Cardiac muscle cell (in vitro differentiated cells and primary cell): ENCODE data around the gene VOPP1. TPM values are rescaled to one million over a fixed set of nuclear protein-coding genes. Genes with fewer than 3 reads are reported as not detected.

Source experiments
- DNase-seq, 2 donors: peaks; one replicate each; pipeline versions ENCODE4 v3.0.0 to v3.0.0-alpha.2; 2010 to 2017; ENCODE audit warnings: low read depth in 1 of 2, low spot score in 1 of 2
- H3K27ac ChIP-seq: fragments of 200-600 bp; sonication (generic); 2 replicates; pipeline ENCODE4 v1.5.1; 2016
- H3K27me3 ChIP-seq: fragments of 200-600 bp; sonication (generic); 2 replicates; pipeline ENCODE4 v1.6.0; 2016; ENCODE audit warnings: control low read depth
- H3K36me3 ChIP-seq: fragments of 200-600 bp; sonication (generic); 2 replicates; pipeline ENCODE4 v1.5.1; 2016; ENCODE audit warnings: control low read depth
- H3K4me1 ChIP-seq: fragments of 200-600 bp; sonication (generic); 2 replicates; pipeline ENCODE4 v1.8.1; 2017; ENCODE audit warnings: low read depth, mild to moderate bottlenecking, mixed run types
- H3K4me3 ChIP-seq: fragments of 200-600 bp; sonication (generic); 2 replicates; pipeline ENCODE4 v1.5.1; 2016; ENCODE audit warnings: mild to moderate bottlenecking
- H3K9me3 ChIP-seq: fragments of 200-600 bp; sonication (generic); 2 replicates; pipeline ENCODE4 v1.5.1; 2017; ENCODE audit warnings: low read depth, mild to moderate bottlenecking, control low read depth
- CTCF ChIP-seq: IDR thresholded peaks from 2 replicates; pipeline ENCODE4 v1.5.1; 2012; ENCODE audit warnings: low read depth, mild to moderate bottlenecking, low read length
- polyA plus RNA-seq: library from polyadenylated mRNA; unstranded; fragments of >200 nt; fragmentation: Nextera tagmentation; extraction: Ambion mirVana; gene quantifications from 2 replicates; pipeline ENCODE4 v1.2.1, GENCODE V29; 2016
- total RNA-seq: library from RNA; depleted of rRNA; stranded (reverse); fragments of >200 nt; gene quantifications from 2 replicates; pipeline ENCODE4 v1.2.3, GENCODE V29; 2016

VOPP1 gene
- total and polyA plus RNA-seq, 2 experiments from 2014 or later: 9.6 to 19.3 TPM

DNA sequence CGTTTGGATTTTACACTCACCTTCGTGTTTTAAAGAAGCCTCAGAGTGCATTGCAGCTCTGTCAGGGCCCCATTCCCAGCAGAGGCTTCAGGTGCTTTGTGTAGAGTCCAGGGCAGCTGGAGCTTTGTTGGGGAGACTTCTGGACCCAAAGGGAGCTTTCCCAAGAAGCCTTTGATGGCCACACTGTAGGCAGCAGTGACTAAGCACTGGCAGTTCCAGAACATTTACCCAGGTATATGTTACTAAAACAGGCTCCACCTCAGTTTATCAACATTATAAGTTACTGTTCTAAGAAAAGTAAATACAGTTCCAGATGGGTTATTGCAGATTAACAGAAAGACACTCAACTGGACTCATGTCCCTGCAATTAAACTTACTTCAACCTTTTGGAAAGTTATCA is 140.4 kb downstream of the VOPP1 start:
- no peak overlapping the region for H3K27ac ChIP-seq
- no peak overlapping the region for H3K4me3 ChIP-seq
- H3K36me3 ChIP-seq: no peaks in the 10 kb centered on the region
- no peak for TF ChIP-seq CTCF
- no peaks in the 10 kb centered on the region for H3K27me3 ChIP-seq
- no peak for DNase-seq
- no peaks in the 10 kb centered on the region for H3K4me1 ChIP-seq
- no peaks in the 10 kb centered on the region for H3K9me3 ChIP-seq

- H3K27ac ChIP-seq: no peak overlapping the region
- DNase-seq: no peak
- no peaks in the 10 kb centered on the region for H3K9me3 ChIP-seq
- H3K36me3 ChIP-seq: peaks cover 7% of the 10 kb centered on the region
- TF ChIP-seq CTCF: no peak
- no peak overlapping the region for H3K4me3 ChIP-seq
- no peaks in the 10 kb centered on the region for H3K27me3 ChIP-seq
- no peaks in the 10 kb centered on the region for H3K4me1 ChIP-seq
Measured at GRCh38 chr7:55429835-55430499, 142.3 kb downstream of the VOPP1 start.

DNA sequence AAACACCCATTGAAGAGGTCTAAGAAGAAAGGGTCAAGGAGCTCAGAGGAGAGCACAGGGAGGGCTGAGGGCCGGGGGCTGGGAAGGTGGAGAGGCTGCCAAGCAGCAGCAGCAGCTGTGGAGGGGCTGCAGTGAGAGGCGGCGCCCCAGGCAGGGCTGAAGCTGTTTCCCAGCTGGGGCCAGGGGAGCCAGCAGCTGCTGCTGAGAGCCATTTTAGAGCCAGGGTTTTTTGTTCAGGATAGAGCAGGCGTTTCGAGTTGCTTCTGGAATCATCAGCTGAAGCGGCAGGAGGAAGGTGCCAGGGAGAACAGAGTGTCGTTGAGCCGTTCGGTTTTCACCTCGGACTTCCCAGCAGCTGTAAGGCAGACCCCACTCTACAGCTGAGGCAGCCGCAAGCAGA is 144.5 kb downstream of the VOPP1 start:
- Histone ChIP-seq H3K27ac (no peak overlapping the region), H3K27me3 (no peaks in the 10 kb centered on the region), H3K36me3 (peaks cover 7% of the 10 kb centered on the region), H3K4me1 (no peaks in the 10 kb centered on the region), H3K4me3 (no peak overlapping the region), H3K9me3 (no peaks in the 10 kb centered on the region)
- TF ChIP-seq CTCF: no peak
- no peak for DNase-seq

- H3K4me1 ChIP-seq: no peaks in the 10 kb centered on the region
- H3K27ac ChIP-seq: no peak overlapping the region
- TF ChIP-seq CTCF: no peak
- H3K4me3 ChIP-seq: no peak overlapping the region
- no peak for DNase-seq
- peaks cover 7% of the 10 kb centered on the region for H3K36me3 ChIP-seq
- H3K9me3 ChIP-seq: no peaks in the 10 kb centered on the region
- H3K27me3 ChIP-seq: no peaks in the 10 kb centered on the region
Measured at GRCh38 chr7:55427342-55427741, 145.0 kb downstream of the VOPP1 start.

- Histone ChIP-seq H3K4me3 (no peak overlapping the region), H3K4me1 (no peaks in the 10 kb centered on the region), H3K9me3 (no peaks in the 10 kb centered on the region), H3K27ac (no peak overlapping the region), H3K27me3 (no peaks in the 10 kb centered on the region), H3K36me3 (peaks cover 7% of the 10 kb centered on the region)
- no peak for TF ChIP-seq CTCF
- DNase-seq: no peak
Measured at GRCh38 chr7:55426676-55427075, 145.6 kb downstream of the VOPP1 start.
